OCI-LY7 (cell line): Measurements from ENCODE around the gene PSPH. TPM values are rescaled to one million over a fixed set of nuclear protein-coding genes. Genes with fewer than 3 reads are reported as not detected.

Experiments
- BruUV-seq: library from RNA; stranded (reverse); fragments of 400-500 nt; replicated peaks from 2 replicates; lab custom pipeline; 2021; lab: Mats Ljungman, UMichigan
- CTCF ChIA-PET: fragments of 300-600 bp; sonication (Branson Sonifier 250); formaldehyde crosslinking; loops from one replicate; lab custom pipeline; 2022; ENCODE audit warnings: antibody characterized with exemption; ENCODE audit not compliant: unreplicated experiment; lab: Charles Lee
- POLR2A ChIA-PET: fragments of 300-600 bp; sonication (Branson Sonifier 250); formaldehyde crosslinking; loops from one replicate; lab custom pipeline; 2022; ENCODE audit warnings: antibody characterized with exemption; lab: Charles Lee
- DNase-seq: peaks from one replicate; pipeline ENCODE4 v3.0.0-alpha.2; 2015; ENCODE audit warnings: low spot score
- H2AFZ ChIP-seq: fragments of 200-600 bp; sonication (generic), shearing (Covaris generic); 2 replicates; pipeline ENCODE4 v1.6.1; 2014; ENCODE audit warnings: mild to moderate bottlenecking, antibody characterized with exemption, low read length, moderate library complexity
- H3K27ac ChIP-seq: fragments of 200-600 bp; sonication (generic); 2 replicates; pipeline ENCODE4 v1.5.1; 2014; ENCODE audit warnings: mixed run types, low read depth, mild to moderate bottlenecking, moderate library complexity, low read length, inconsistent platforms; ENCODE audit not compliant: poor library complexity, severe bottlenecking
- H3K36me3 ChIP-seq: fragments of 200-600 bp; sonication (generic); 2 replicates; pipeline ENCODE4 v1.6.1; 2014; ENCODE audit warnings: mild to moderate bottlenecking, antibody characterized with exemption, low read length, moderate library complexity, mixed read lengths; ENCODE audit not compliant: insufficient read depth
- H3K4me1 ChIP-seq: fragments of 200-600 bp; sonication (generic); 2 replicates; pipeline ENCODE4 v1.5.1; 2014; ENCODE audit warnings: mild to moderate bottlenecking, low read length; ENCODE audit not compliant: insufficient read depth, poor library complexity, severe bottlenecking
- H3K4me2 ChIP-seq: fragments of 200-600 bp; sonication (generic); 2 replicates; pipeline ENCODE4 v1.6.1; 2014; ENCODE audit warnings: mild to moderate bottlenecking, low read length
- H3K4me3 ChIP-seq: fragments of 200-600 bp; sonication (generic); 2 replicates; pipeline ENCODE4 v1.5.1; 2014; ENCODE audit warnings: mild to moderate bottlenecking, low read depth, low read length; ENCODE audit not compliant: poor library complexity, severe bottlenecking
- H3K79me2 ChIP-seq: fragments of 200-600 bp; sonication (generic); 2 replicates; pipeline ENCODE4 v1.6.1; 2016; ENCODE audit warnings: low read depth, mild to moderate bottlenecking, low read length, moderate library complexity, mixed read lengths; ENCODE audit not compliant: insufficient read depth
- H3K9me2 ChIP-seq: fragments of 200-600 bp; sonication (generic); 2 replicates; pipeline ENCODE4 v1.6.1; 2016; ENCODE audit warnings: mild to moderate bottlenecking, low read length, mixed read lengths; ENCODE audit not compliant: insufficient read depth
- H3K9me3 ChIP-seq: fragments of 200-600 bp; sonication (generic); 2 replicates; pipeline ENCODE4 v1.6.1; 2014; ENCODE audit warnings: mild to moderate bottlenecking, mixed run types, low read length, mixed read lengths
- H4K20me1 ChIP-seq: fragments of 200-600 bp; sonication (generic); 2 replicates; pipeline ENCODE4 v1.6.1; 2014; ENCODE audit warnings: mild to moderate bottlenecking, antibody characterized with exemption, low read length, moderate library complexity, mixed read lengths; ENCODE audit not compliant: insufficient read depth
- CTCF ChIP-seq: fragments of 200-600 bp; sonication (generic); conservative IDR thresholded peaks from 2 replicates; pipeline ENCODE4 v1.5.1; 2014; ENCODE audit warnings: mild to moderate bottlenecking, antibody characterized with exemption, low read length, moderate library complexity, mixed read lengths
- EZH2phosphoT487 ChIP-seq: fragments of 200-600 bp; sonication (generic); IDR thresholded peaks from 2 replicates; pipeline ENCODE4 v1.6.1; 2018; ENCODE audit warnings: low read depth, borderline replicate concordance, mild to moderate bottlenecking, mixed run types, antibody characterized with exemption, low read length, moderate library complexity, mixed read lengths
- intact Hi-C: fragments of 100-400 bp; cut with micrococcal nuclease; formaldehyde crosslinking; loops from one replicate; pipeline ENCODE4 v1.10.0; 2022; ENCODE audit not compliant: unreplicated experiment
- total RNA-seq, 2 experiments: library from RNA; depleted of rRNA in 1 of 2; stranded (reverse); fragments of >200 nt in 1 of 2; shearing (Covaris generic) in 1 of 2; gene quantifications; 2 replicates each; pipeline ENCODE4 v1.2.3, GENCODE V29; 2014 to 2022

The PSPH gene
- total RNA-seq, 2 experiments from 2014 or later = 55.3 to 62.9 TPM

GRCh38 chr7:56030340-56030739 lies 20.9 kb downstream of the PSPH start:
- Histone ChIP-seq H3K9me3 (no peaks in the 10 kb centered on the region), H3K36me3 (peaks cover 63% of the 10 kb centered on the region), H4K20me1 (no peaks in the 10 kb centered on the region), H3K4me1 (peaks cover 10% of the 10 kb centered on the region), H3K79me2 (peaks cover 6% of the 10 kb centered on the region; the same call in 1 of the 2 replicates), H2AFZ (no peak overlapping the region), H3K4me2 (no peak overlapping the region), H3K4me3 (no peak overlapping the region), H3K27ac (no peak overlapping the region), H3K9me2 (no peaks in the 10 kb centered on the region)
- ChIA-PET POLR2A (interaction anchor here (0.6 to 0.9 kb wide), 4 partner anchors 17 to 1270 kb away, joined by 3 to 7 read pairs (median 4); partner anchors contain the start of gene SUMF2), CTCF (no interaction called here)
- DNase-seq = no peak
- no TSS peak for BruUV-seq
- intact Hi-C loops = no loop called here
- no peak for TF ChIP-seq CTCF
- no peak for TF ChIP-seq EZH2phosphoT487

- Histone ChIP-seq H3K36me3 (peaks cover 71% of the 10 kb centered on the region), H4K20me1 (no peaks in the 10 kb centered on the region), H2AFZ (no peak overlapping the region), H3K4me1 (peaks cover 10% of the 10 kb centered on the region), H3K27ac (no peak overlapping the region), H3K9me2 (no peaks in the 10 kb centered on the region), H3K4me3 (no peak overlapping the region), H3K9me3 (no peaks in the 10 kb centered on the region), H3K79me2 (peaks cover 6% of the 10 kb centered on the region; the same call in 1 of the 2 replicates), H3K4me2 (no peak overlapping the region)
- TF ChIP-seq EZH2phosphoT487 = no peak
- no peak for TF ChIP-seq CTCF
- DNase-seq = no peak
- POLR2A ChIA-PET = interaction anchor here (0.6 to 0.8 kb wide), 2 partner anchors 22 to 774 kb away, joined by 3 to 6 read pairs; partner anchors contain the start of genes CCT6A and PSPH
- CTCF ChIA-PET = no interaction called here
- intact Hi-C loops = no loop called here
- BruUV-seq = no TSS peak
Measured at GRCh38 chr7:56028942-56029630, 22.2 kb downstream of the PSPH start.

- CTCF ChIA-PET = no interaction called here
- Histone ChIP-seq H4K20me1 (no peaks in the 10 kb centered on the region), H3K36me3 (peaks cover 76% of the 10 kb centered on the region), H3K4me3 (no peak overlapping the region), H3K27ac (no peak overlapping the region), H3K4me1 (no peaks in the 10 kb centered on the region), H3K9me3 (no peaks in the 10 kb centered on the region), H3K79me2 (no peaks in the 10 kb centered on the region), H2AFZ (no peak overlapping the region), H3K9me2 (no peaks in the 10 kb centered on the region), H3K4me2 (no peak overlapping the region)
- BruUV-seq = no TSS peak
- intact Hi-C loops = no loop called here
- TF ChIP-seq EZH2phosphoT487 = no peak
- TF ChIP-seq CTCF = no peak
- DNase-seq = no peak
- POLR2A ChIA-PET = interaction anchor here (0.7 to 1.0 kb wide), 4 partner anchors 31 to 1724 kb away, joined by 3 to 6 read pairs (median 4); no protein-coding TSS in a partner anchor
Measured at GRCh38 chr7:56026538-56026937, 24.7 kb downstream of the PSPH start.
